Epithelial cell of proximal tubule (primary cell): ENCODE data around the gene ACP6. TPM values are rescaled to one million over a fixed set of nuclear protein-coding genes. Genes with fewer than 3 reads are reported as not detected.
A peak's percentile ranks its signal among the peaks of the same experiment; 100 is the strongest.

Experiments
- DNase-seq: peaks from one replicate; pipeline ENCODE4 v3.0.0-alpha.2; 2011; ENCODE audit warnings: low read depth
- H3K4me3 ChIP-seq: 2 replicates; pipeline ENCODE4 v1.5.1; 2011; ENCODE audit warnings: low read depth, mild to moderate bottlenecking, low read length
- CTCF ChIP-seq: conservative IDR thresholded peaks from 2 replicates; pipeline ENCODE4 v1.5.1; 2012; ENCODE audit warnings: low read depth, mild to moderate bottlenecking, low read length
- total RNA-seq: library from RNA; depleted of rRNA; stranded (reverse); fragments of >200 nt; gene quantifications from 2 replicates; pipeline ENCODE4 v1.2.3, GENCODE V29; 2015

ACP6 gene
- total RNA-seq, 1 donor from 2014 or later, result 11.9 TPM

- no peak for TF ChIP-seq CTCF
- H3K4me3 ChIP-seq, result peak overlapping the region; percentile 64
- no peak for DNase-seq
Observed at GRCh38 chr1:147600119-147601111, 69.9 kb downstream of the ACP6 start.

- TF ChIP-seq CTCF, result no peak
- DNase-seq, result no peak
- H3K4me3 ChIP-seq, result peak overlapping the region; percentile 68
Observed at GRCh38 chr1:147599362-147600118, 70.8 kb downstream of the ACP6 start.

GRCh38 chr1:147598621-147599361 lies 71.5 kb downstream of the ACP6 start:
- no peak for TF ChIP-seq CTCF
- peak overlapping the region; percentile 68 for H3K4me3 ChIP-seq
- DNase-seq, result no peak

GRCh38 chr1:147597010-147597409 lies 73.3 kb downstream of the ACP6 start:
- H3K4me3 ChIP-seq, result no peak overlapping the region
- no peak for TF ChIP-seq CTCF
- DNase-seq, result no peak

Other genes starting within 250 kb of the ACP6 start
- 14.0 and 21.4 TPM in 2 replicates for gene BCL9, start 129.0 kb downstream of the ACP6 start, total RNA-seq
- gene GJA5, start 90.1 kb upstream of the ACP6 start, total RNA-seq, result 1.2 and 2.7 TPM in 2 replicates
- not detected in 2 replicates for gene GJA8, start 232.3 kb upstream of the ACP6 start, total RNA-seq